GM12874 (cell line): ENCODE measurements around the gene MT1B.
A peak's percentile ranks its signal among the peaks of the same experiment; 100 is the strongest.

Source experiments
- CTCF ChIP-seq: IDR thresholded peaks from 2 replicates; pipeline ENCODE4 v1.5.1; 2011; ENCODE audit warnings: low read depth, mild to moderate bottlenecking, control low read depth, low read length, moderate library complexity; ENCODE audit not compliant: insufficient read depth

Gene MT1B

DNA sequence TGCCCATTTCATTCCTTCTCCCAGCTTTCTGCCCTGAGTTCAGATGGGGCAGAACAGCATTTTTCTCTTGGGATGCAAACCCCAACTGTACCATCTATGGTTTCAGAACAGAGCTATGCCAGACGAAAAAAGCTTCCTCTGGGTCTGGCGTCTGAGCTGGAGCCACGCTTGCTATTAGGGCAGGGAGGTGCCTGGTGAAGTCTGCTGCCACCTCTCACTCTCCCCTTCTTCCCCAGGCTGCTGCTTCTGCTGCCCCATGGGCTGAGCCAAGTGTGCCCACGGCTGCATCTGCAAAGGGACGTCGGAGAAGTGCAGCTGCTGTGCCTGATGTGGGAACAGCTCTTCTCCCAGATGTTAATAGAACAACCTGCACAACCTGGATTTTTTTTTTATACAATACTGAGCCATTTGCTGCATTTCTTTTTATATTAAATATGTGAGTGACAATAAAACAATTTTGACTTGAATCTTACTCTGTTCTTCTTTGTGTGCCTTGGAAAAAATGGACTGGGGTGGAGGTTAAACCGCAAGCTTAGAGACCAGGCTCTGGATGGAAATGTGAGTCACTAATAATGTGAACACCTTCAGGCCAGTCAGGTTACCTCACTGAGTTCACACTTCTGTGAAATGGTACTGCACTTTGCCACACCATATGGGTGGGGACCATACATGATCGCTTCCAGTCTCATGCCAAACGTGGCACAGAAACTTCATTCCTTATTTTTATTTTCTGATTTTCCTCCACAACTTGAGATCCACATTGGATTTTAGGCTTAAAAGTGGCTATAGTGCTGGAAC lies 14.9 kb upstream of the MT1B start:
- no peak for TF ChIP-seq CTCF

DNA sequence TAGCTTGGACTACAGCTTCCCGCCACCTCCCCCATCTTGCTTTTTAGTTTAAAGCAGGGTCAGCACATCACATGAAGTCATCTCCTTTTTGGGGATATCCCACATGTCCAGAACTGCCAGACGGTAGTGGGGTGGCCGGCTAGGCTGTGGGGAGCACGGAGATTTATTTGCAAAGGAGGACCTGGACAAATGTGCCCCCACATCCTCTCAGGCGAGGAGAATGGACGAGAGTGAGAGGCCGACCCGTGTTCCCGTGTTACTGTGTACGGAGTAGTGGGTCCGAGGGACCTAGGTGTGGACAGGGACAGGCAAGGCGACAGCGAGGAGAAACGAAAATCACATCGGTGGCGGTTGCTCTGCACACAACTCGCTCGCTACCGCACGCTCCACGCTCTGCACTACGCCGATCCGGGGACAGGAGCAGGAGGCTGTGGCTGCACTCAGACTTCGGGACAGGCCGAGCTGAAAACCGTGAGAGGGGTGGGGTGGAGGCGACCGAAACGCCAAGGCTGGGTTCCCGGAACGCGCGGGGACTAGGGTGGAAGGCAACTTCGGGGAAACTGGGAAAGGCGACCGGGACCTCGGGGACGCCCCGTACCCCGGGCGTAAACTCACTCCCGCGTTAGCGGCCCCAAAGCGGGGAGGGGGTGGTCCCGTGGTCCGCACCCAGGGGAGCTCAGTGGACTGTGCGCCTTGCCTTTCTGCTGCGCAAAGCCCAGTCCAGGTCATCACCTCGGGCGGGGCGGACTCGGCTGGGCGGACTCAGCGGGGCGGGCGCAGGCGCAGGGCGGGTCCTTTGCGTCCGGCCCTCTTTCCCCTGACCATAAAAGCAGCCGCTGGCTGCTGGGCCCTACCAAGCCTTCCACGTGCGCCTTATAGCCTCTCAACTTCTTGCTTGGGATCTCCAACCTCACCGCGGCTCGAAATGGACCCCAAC lies 13.6 kb upstream of the MT1B start, which contains the start of gene MT1A:
Gene MT1A (plus strand): TSS at position 853 of the 937 bp plus-strand sequence. CDS start 73 bp downstream, at position 926.
- TF ChIP-seq CTCF = no peak

DNA sequence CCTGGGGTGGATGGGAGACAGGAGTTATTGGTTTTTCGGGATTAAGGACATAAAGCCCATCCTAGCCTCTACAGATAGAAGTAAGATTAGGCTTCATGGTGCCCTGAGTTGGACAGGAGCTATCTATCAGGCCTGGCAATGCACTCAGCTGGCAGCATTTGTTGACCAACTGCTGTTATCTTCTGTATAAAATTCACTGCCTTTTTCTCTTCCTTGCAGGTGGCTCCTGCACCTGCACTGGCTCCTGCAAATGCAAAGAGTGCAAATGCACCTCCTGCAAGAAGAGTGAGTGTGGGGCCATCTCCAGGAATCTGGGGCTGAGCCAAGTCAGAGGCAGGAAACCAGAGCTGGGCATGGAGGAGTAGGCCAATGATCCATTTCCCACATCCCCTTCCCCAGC lies 12.6 kb upstream of the MT1B start:
- no peak for TF ChIP-seq CTCF

- TF ChIP-seq CTCF = no peak
Observed at GRCh38 chr16:56640076-56640475, 11.6 kb upstream of the MT1B start.

DNA sequence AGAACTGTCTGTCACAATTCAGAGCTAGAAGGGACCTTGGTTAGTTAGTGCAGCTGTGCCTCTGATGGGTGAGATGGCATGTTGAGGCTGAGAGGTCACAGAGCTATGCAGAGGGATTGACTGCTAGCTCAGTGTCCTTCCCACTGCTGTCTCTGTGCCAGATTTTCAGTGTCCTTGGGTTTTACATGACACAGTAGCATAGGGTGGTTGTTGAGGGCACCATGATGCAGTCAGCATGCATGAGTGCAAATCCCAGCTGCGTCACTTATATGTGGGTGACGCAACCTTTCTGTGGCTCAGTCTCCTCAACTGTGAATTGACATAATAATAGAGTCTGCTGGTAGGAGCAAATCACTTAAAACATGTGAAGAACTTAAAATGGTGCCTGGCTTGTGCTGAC lies 10.5 kb upstream of the MT1B start:
- no peak for TF ChIP-seq CTCF

- TF ChIP-seq CTCF = peak; percentile 23; the same call in 1 of the 2 replicates
Observed at GRCh38 chr16:56643080-56643778, 8.5 kb upstream of the MT1B start.

- no peak for TF ChIP-seq CTCF
Observed at GRCh38 chr16:56643833-56644232, 7.9 kb upstream of the MT1B start.
